ENCODE data around the gene NCAM1.

NCAM1 gene

GRCh38 chr11:113168354-113169342 is 207.4 kb downstream of the NCAM1 start:
- DNase-seq, result no peak
- no peak for ATAC-seq

GRCh38 chr11:113172382-113172951 is 211.2 kb downstream of the NCAM1 start:
- ATAC-seq (no peak), DNase-seq (no peak)

GRCh38 chr11:113173126-113173525 is 211.9 kb downstream of the NCAM1 start:
- no peak for DNase-seq

GRCh38 chr11:113174882-113175281 is 213.7 kb downstream of the NCAM1 start:
- DNase-seq (no peak), ATAC-seq (no peak)

More at GRCh38 chr11:113173126-113173525, 211.9 kb downstream of the NCAM1 start:
- ATAC-seq, result no peak

GRCh38 chr11:113176599-113177360 is 215.6 kb downstream of the NCAM1 start:
- DNase-seq, result no peak
- no peak for ATAC-seq

GRCh38 chr11:113177671-113178070 is 216.5 kb downstream of the NCAM1 start:
- no peak for ATAC-seq

GRCh38 chr11:113178381-113179070 is 217.3 kb downstream of the NCAM1 start:
- DNase-seq (no peak), ATAC-seq (no peak)

More at GRCh38 chr11:113177671-113178070, 216.5 kb downstream of the NCAM1 start:
- DNase-seq, result no peak

- ATAC-seq, result no peak
- DNase-seq, result no peak
Observed at GRCh38 chr11:113179181-113179704, 218.0 kb downstream of the NCAM1 start.

- ATAC-seq, result no peak
Observed at GRCh38 chr11:113181094-113181493, 219.9 kb downstream of the NCAM1 start.

GRCh38 chr11:113182288-113182687 is 221.1 kb downstream of the NCAM1 start:
- no peak for DNase-seq
- no peak for ATAC-seq

More at GRCh38 chr11:113181094-113181493, 219.9 kb downstream of the NCAM1 start:
- no peak for DNase-seq

- ATAC-seq (no peak), DNase-seq (no peak)
Observed at GRCh38 chr11:113184498-113184897, 223.3 kb downstream of the NCAM1 start.

- DNase-seq (no peak), ATAC-seq (no peak)
Observed at GRCh38 chr11:113188371-113188834, 227.2 kb downstream of the NCAM1 start.

GRCh38 chr11:113189909-113190667 is 228.9 kb downstream of the NCAM1 start:
- DNase-seq, result no peak

GRCh38 chr11:113192121-113192925 is 231.1 kb downstream of the NCAM1 start:
- DNase-seq (no peak), ATAC-seq (no peak)

More at GRCh38 chr11:113189909-113190667, 228.9 kb downstream of the NCAM1 start:
- ATAC-seq, result no peak

- ATAC-seq, result no peak
- no peak for DNase-seq
Observed at GRCh38 chr11:113193016-113193415, 231.8 kb downstream of the NCAM1 start.

- no peak for DNase-seq
- no peak for ATAC-seq
Observed at GRCh38 chr11:113193946-113194345, 232.7 kb downstream of the NCAM1 start.

GRCh38 chr11:113195728-113196127 is 234.5 kb downstream of the NCAM1 start:
- no peak for ATAC-seq

GRCh38 chr11:113197446-113197845 is 236.2 kb downstream of the NCAM1 start:
- DNase-seq, result no peak
- ATAC-seq, result no peak

More at GRCh38 chr11:113195728-113196127, 234.5 kb downstream of the NCAM1 start:
- DNase-seq, result no peak

GRCh38 chr11:113198972-113199661 is 237.9 kb downstream of the NCAM1 start:
- DNase-seq (no peak), ATAC-seq (no peak)
